Measurements from ENCODE around the gene GABRR2.

GABRR2 gene

DNA sequence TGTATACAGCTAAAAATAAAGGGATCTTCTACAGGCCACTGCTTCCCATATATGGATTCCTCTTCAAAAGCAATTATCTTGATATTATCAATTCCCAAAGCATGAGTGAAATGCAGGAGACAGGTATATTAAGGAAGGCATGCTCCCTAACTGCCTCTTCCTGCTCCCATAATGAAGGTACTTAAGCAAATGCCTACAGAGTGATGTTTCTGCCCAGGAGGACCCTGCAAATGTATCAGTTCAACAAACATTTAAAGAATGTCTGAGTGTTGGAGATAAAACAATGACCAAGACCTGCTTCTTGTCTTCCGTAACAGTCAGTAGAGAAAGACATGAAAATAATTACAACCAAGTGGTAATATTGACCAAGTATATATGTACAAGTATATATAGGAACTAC is 33.3 kb upstream of the GABRR2 start:
- Histone ChIP-seq H3K27ac (no peak overlapping the region), H3K9me3 (ENCODE audit: control insufficient read depth, low read length) (no peaks in the 10 kb centered on the region), H3K4me3 (ENCODE audit: low read depth, low read length) (no peak overlapping the region), H3K4me1 (peaks cover 37% of the 10 kb centered on the region), H2AFZ (no peak overlapping the region), H3K79me2 (peaks cover 72% of the 10 kb centered on the region), H3K27me3 (ENCODE audit: control insufficient read depth, insufficient read depth, low read length) (no peaks in the 10 kb centered on the region), H3K9ac (no peak overlapping the region), H3K36me3 (ENCODE audit: control insufficient read depth, insufficient read depth, low read length) (no peaks in the 10 kb centered on the region), H3K4me2 (ENCODE audit: low read length) (no peak overlapping the region)
- TF ChIP-seq, protein P1, sequence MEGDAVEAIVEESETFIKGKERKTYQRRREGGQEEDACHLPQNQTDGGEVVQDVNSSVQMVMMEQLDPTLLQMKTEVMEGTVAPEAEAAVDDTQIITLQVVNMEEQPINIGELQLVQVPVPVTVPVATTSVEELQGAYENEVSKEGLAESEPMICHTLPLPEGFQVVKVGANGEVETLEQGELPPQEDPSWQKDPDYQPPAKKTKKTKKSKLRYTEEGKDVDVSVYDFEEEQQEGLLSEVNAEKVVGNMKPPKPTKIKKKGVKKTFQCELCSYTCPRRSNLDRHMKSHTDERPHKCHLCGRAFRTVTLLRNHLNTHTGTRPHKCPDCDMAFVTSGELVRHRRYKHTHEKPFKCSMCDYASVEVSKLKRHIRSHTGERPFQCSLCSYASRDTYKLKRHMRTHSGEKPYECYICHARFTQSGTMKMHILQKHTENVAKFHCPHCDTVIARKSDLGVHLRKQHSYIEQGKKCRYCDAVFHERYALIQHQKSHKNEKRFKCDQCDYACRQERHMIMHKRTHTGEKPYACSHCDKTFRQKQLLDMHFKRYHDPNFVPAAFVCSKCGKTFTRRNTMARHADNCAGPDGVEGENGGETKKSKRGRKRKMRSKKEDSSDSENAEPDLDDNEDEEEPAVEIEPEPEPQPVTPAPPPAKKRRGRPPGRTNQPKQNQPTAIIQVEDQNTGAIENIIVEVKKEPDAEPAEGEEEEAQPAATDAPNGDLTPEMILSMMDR (IDR thresholded peaks at IDR 0.05): no peak

DNA sequence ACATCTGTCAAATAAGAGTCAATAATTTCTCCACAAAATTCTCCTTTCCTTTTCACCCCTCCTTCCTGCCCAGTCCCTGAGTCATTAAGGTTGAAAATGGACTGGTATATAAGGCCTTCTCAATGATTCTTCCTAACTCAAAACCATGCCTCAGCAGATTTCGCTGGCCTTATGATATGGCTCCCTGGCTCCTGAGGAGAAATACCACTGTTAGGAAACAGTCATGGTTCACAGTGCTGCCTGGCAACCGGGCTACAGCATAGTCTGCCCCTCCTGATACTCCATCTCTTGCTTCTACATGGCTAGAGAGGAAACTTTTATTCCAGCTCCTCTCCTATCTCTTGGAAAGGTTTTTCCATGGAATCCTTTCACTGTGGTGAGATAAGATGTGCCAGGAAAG is 32.7 kb upstream of the GABRR2 start:
- TF ChIP-seq, protein P1 (IDR thresholded peaks at IDR 0.05): no peak
- H3K79me2 ChIP-seq: peaks cover 72% of the 10 kb centered on the region
- no peak overlapping the region for H3K27ac ChIP-seq
- H3K9me3 ChIP-seq (ENCODE audit: control insufficient read depth, low read length): no peaks in the 10 kb centered on the region
- H3K36me3 ChIP-seq (ENCODE audit: control insufficient read depth, insufficient read depth, low read length): no peaks in the 10 kb centered on the region
- H3K27me3 ChIP-seq (ENCODE audit: control insufficient read depth, insufficient read depth, low read length): no peaks in the 10 kb centered on the region
- peak overlapping the region; percentile 24 for H3K4me2 ChIP-seq (ENCODE audit: low read length)
- no peak overlapping the region for H3K9ac ChIP-seq
- peaks cover 37% of the 10 kb centered on the region for H3K4me1 ChIP-seq
- H2AFZ ChIP-seq: no peak overlapping the region
- no peak overlapping the region for H3K4me3 ChIP-seq (ENCODE audit: low read depth, low read length)

DNA sequence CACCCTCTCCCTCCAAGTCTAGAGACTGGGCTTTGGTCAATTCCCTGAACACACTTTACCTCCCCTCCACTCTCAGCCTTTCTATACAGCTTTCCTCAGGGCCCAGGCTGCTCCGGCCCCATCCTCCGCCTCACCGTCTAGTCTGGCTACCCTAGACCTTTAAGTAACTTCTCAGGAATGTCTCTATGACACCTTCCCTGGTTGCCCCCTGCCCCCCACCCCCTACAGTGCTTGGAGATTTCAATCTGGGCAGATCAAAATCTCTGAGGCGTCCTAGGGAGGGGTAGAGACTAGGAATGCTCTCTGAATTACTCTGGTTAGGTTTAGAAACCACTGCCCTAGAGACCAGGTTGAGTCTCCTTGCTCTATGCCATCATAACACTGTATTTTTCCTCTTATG is 31.3 kb upstream of the GABRR2 start:
- no peak overlapping the region for H3K9ac ChIP-seq
- peaks cover 36% of the 10 kb centered on the region for H3K4me1 ChIP-seq
- H3K79me2 ChIP-seq: peaks cover 68% of the 10 kb centered on the region
- no peaks in the 10 kb centered on the region for H3K36me3 ChIP-seq (ENCODE audit: control insufficient read depth, insufficient read depth, low read length)
- H3K9me3 ChIP-seq (ENCODE audit: control insufficient read depth, low read length): no peaks in the 10 kb centered on the region
- H3K4me3 ChIP-seq (ENCODE audit: low read depth, low read length): no peak overlapping the region
- no peak overlapping the region for H3K4me2 ChIP-seq (ENCODE audit: low read length)
- TF ChIP-seq, protein P1 (IDR thresholded peaks at IDR 0.05): no peak
- H3K27me3 ChIP-seq (ENCODE audit: control insufficient read depth, insufficient read depth, low read length): no peaks in the 10 kb centered on the region
- no peak overlapping the region for H2AFZ ChIP-seq
- no peak overlapping the region for H3K27ac ChIP-seq

DNA sequence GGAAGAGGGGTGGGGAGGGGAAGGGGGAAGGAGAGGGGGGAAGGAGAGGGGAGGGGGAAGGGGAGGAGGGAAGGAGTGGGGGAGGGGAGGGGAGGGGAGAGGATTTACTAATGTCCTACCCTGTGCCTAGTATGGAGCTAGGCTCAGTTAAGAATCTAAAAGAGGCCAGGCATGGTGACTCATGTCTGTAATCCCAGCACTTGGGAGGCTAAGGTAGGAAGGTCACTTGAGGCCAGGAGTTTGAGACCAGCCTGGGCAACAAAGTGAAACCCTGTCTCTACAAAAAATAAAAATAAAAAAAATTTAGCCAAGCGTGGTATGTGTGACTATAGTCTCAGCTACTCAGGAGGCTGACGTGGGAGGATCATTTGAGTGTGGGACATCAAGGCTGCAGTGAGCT is 24.5 kb upstream of the GABRR2 start:
- Histone ChIP-seq H3K79me2 (peaks cover 5% of the 10 kb centered on the region), H2AFZ (no peak overlapping the region), H3K9me3 (ENCODE audit: control insufficient read depth, low read length) (no peaks in the 10 kb centered on the region), H3K27me3 (ENCODE audit: control insufficient read depth, insufficient read depth, low read length) (no peaks in the 10 kb centered on the region), H3K36me3 (ENCODE audit: control insufficient read depth, insufficient read depth, low read length) (no peaks in the 10 kb centered on the region), H3K27ac (no peak overlapping the region), H3K4me2 (ENCODE audit: low read length) (no peak overlapping the region), H3K4me3 (ENCODE audit: low read depth, low read length) (no peak overlapping the region), H3K4me1 (peaks cover 1% of the 10 kb centered on the region), H3K9ac (no peak overlapping the region)
- TF ChIP-seq, protein P1 (IDR thresholded peaks at IDR 0.05): no peak

DNA sequence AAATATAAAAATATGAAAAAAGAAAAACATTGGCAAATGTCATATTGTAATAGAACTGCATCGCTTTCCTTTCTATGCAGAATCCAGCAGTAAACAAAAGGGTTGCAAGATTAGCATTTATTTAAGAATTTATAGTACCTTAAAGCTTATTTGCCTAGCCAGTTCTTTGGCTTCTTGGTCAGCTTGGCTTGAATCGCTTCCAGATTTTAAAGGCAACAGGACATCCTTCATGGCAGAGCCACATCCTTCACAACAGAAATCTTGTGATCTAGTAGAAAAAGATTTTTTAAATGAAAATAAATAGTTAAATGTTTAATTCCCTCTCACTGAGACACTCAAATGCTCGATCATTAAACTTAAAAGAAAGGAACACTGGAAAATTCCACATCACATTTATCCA is 20.1 kb upstream of the GABRR2 start:
- Histone ChIP-seq H3K36me3 (ENCODE audit: control insufficient read depth, insufficient read depth, low read length) (no peaks in the 10 kb centered on the region), H3K4me1 (no peaks in the 10 kb centered on the region), H2AFZ (no peak overlapping the region), H3K4me2 (ENCODE audit: low read length) (no peak overlapping the region), H3K4me3 (ENCODE audit: low read depth, low read length) (no peak overlapping the region), H3K27ac (no peak overlapping the region), H3K27me3 (ENCODE audit: control insufficient read depth, insufficient read depth, low read length) (no peaks in the 10 kb centered on the region), H3K79me2 (no peaks in the 10 kb centered on the region), H3K9ac (no peak overlapping the region), H3K9me3 (ENCODE audit: control insufficient read depth, low read length) (no peaks in the 10 kb centered on the region)
- TF ChIP-seq, protein P1 (IDR thresholded peaks at IDR 0.05): no peak

Measured in parathyroid adenoma (tissue), 2 donors.